Karpas-422 (cell line): ENCODE results near the gene UNC45A. TPM values are rescaled to one million over a fixed set of nuclear protein-coding genes. Genes with fewer than 3 reads are reported as not detected.
A peak's percentile ranks its signal among the peaks of the same experiment; 100 is the strongest.
"Not testable (repeated sequence)": the region's sequence is repeated elsewhere in the genome, so short reads cannot be mapped to it uniquely, and the experiment has no call there.

Experiments
- DNase-seq: peaks from one replicate; pipeline ENCODE4 v3.0.0-alpha.2; 2015
- H2AFZ ChIP-seq: fragments of 200-600 bp; sonication (generic); 2 replicates; pipeline ENCODE4 v1.6.1; 2014; ENCODE audit warnings: antibody characterized with exemption, low read length, mixed read lengths
- H3K27ac ChIP-seq: fragments of 200-600 bp; sonication (generic); 2 replicates; pipeline ENCODE4 v1.5.1; 2014; ENCODE audit warnings: mild to moderate bottlenecking, low read length, moderate library complexity
- H3K27me3 ChIP-seq: fragments of 200-600 bp; sonication (generic); 2 replicates; pipeline ENCODE4 v1.6.1; 2014; ENCODE audit warnings: low read length, mixed read lengths
- H3K36me3 ChIP-seq: fragments of 200-600 bp; sonication (generic); 2 replicates; pipeline ENCODE4 v1.6.1; 2014; ENCODE audit warnings: low read length, mixed read lengths; ENCODE audit not compliant: insufficient read depth
- H3K4me1 ChIP-seq: fragments of 200-600 bp; sonication (generic); 2 replicates; pipeline ENCODE4 v1.6.1; 2014; ENCODE audit warnings: mild to moderate bottlenecking, low read length, mixed read lengths
- H3K4me2 ChIP-seq: fragments of 200-600 bp; sonication (generic); 2 replicates; pipeline ENCODE4 v1.6.1; 2014; ENCODE audit warnings: low read length, low read depth, mild to moderate bottlenecking; ENCODE audit not compliant: poor library complexity, severe bottlenecking
- H3K4me3 ChIP-seq: fragments of 200-600 bp; sonication (generic); 2 replicates; pipeline ENCODE4 v1.5.1; 2014; ENCODE audit warnings: mild to moderate bottlenecking, antibody characterized with exemption, low read length, mixed read lengths
- H3K79me2 ChIP-seq: fragments of 200-600 bp; sonication (generic); 2 replicates; pipeline ENCODE4 v1.6.1; 2014; ENCODE audit warnings: mild to moderate bottlenecking, low read length, mixed read lengths
- H3K9ac ChIP-seq: fragments of 200-600 bp; sonication (generic); 2 replicates; pipeline ENCODE4 v1.6.0; 2014; ENCODE audit warnings: low read length
- H3K9me2 ChIP-seq: fragments of 200-600 bp; sonication (generic), shearing (Covaris generic); replicated peaks from 2 replicates; pipeline ENCODE4 v1.6.0; 2014; ENCODE audit warnings: mild to moderate bottlenecking, low read length, moderate library complexity; ENCODE audit not compliant: insufficient read depth
- H3K9me3 ChIP-seq: fragments of 300-700, 200-600 bp; sonication (generic); 2 replicates; pipeline ENCODE4 v1.6.1; 2014; ENCODE audit warnings: low read length, mixed read lengths
- H4K20me1 ChIP-seq: fragments of 200-600 bp; sonication (generic); 2 replicates; pipeline ENCODE4 v1.6.1; 2014; ENCODE audit warnings: mild to moderate bottlenecking, antibody characterized with exemption, low read length, low read depth; ENCODE audit not compliant: insufficient read depth
- total RNA-seq: library from RNA; depleted of rRNA; stranded (reverse); fragments of >200 nt; shearing (Covaris generic); gene quantifications from 2 replicates; pipeline ENCODE4 v1.2.3, GENCODE V29; 2014; ENCODE audit warnings: low replicate concordance

The UNC45A gene
- total RNA-seq, 1 experiment from 2014 or later = 25.1 TPM

DNA sequence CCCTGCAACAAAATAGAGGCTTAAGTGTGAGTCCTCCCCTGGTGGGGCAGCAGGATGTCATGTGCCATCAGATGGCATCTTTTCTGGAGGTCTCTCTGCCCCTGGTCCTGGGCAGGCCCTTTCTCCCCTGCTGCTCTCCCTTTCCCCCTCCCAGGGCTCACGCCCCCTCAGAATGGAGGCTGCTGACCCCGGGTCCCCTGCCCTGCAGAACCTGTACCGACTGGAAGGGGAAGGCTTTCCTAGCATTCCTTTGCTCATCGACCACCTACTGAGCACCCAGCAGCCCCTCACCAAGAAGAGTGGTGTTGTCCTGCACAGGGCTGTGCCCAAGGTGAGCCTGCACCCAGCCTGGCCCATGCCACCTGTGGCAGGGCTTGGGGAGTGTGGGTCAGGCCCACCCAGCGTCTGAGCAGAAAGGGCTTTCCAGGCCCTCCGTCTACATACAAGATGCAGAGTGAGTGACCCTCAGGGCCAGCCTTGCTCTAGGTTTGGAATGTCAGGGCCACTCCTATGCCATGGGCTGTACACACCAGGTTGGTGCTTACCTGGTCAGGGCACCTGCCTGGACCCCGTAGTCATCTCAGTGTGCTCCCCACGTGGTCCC is 43.6 kb upstream of the UNC45A start:
- no peaks in the 10 kb centered on the region for H3K9me2 ChIP-seq
- no peaks in the 10 kb centered on the region for H3K27me3 ChIP-seq
- H3K4me1 ChIP-seq = peaks cover 12% of the 10 kb centered on the region
- H3K4me3 ChIP-seq = no peak overlapping the region
- DNase-seq = no peak
- peaks cover 1% of the 10 kb centered on the region; the same call in 1 of the 2 replicates for H3K79me2 ChIP-seq
- no peak overlapping the region for H2AFZ ChIP-seq
- no peaks in the 10 kb centered on the region for H3K9me3 ChIP-seq
- H3K4me2 ChIP-seq = no peak overlapping the region
- no peaks in the 10 kb centered on the region for H4K20me1 ChIP-seq
- no peaks in the 10 kb centered on the region; the same call in 1 of the 2 replicates for H3K36me3 ChIP-seq
- no peak overlapping the region for H3K27ac ChIP-seq
- H3K9ac ChIP-seq = no peak overlapping the region

DNA sequence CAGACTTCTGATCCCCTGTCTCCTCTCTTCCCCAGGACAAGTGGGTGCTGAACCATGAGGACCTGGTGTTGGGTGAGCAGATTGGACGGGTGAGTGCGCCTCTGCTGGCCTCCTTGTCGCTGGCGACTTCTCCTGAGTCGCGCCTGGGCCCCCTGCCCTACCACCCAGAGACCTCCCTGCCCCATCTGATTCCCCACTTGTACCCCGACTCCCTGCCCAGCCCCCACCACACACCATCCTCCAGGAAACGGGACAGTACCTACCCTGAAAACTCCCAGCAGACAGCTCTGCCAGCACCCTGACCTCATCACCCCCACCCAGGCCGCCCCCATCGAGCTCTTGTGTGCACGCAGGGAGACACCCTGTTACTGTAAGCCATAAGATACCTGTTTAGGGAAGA is 43.1 kb upstream of the UNC45A start:
- DNase-seq = no peak
- Histone ChIP-seq H3K9me3 (no peaks in the 10 kb centered on the region), H2AFZ (no peak overlapping the region), H3K4me2 (no peak overlapping the region), H3K79me2 (no peaks in the 10 kb centered on the region), H4K20me1 (no peaks in the 10 kb centered on the region), H3K4me1 (peaks cover 10% of the 10 kb centered on the region), H3K27ac (no peak overlapping the region), H3K27me3 (no peaks in the 10 kb centered on the region), H3K36me3 (no peaks in the 10 kb centered on the region; the same call in 1 of the 2 replicates), H3K9me2 (no peaks in the 10 kb centered on the region), H3K4me3 (no peak overlapping the region), H3K9ac (no peak overlapping the region)

DNA sequence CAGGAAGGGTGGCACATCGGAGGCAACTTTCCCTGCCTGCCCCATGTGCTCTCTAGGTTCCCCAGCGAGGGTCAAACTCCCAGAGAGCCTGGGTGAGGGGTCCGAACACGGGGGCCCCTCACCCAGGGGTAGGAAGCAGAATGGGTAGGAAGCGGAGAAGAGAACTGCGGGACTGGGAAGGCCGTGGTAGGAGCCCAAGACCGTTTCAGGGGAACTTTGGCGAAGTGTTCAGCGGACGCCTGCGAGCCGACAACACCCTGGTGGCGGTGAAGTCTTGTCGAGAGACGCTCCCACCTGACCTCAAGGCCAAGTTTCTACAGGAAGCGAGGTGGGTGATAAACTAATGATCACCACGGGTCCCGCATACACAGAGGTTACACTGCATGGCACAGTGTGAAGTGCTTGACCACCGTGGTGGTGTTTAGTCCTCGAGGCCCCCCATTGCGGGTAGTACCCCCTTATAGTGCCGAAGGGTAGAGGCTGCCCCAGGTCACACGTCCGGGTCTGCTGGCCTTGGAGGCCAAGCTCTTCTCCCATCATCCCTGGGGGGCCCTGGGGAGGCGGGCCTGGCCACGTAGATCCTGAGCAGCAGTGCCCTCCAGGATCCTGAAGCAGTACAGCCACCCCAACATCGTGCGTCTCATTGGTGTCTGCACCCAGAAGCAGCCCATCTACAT is 42.4 kb upstream of the UNC45A start:
- Histone ChIP-seq H3K79me2 (no peaks in the 10 kb centered on the region), H3K9ac (no peak overlapping the region), H3K36me3 (no peaks in the 10 kb centered on the region; the same call in 1 of the 2 replicates), H3K9me2 (no peaks in the 10 kb centered on the region), H3K27me3 (no peaks in the 10 kb centered on the region), H3K4me1 (peaks cover 10% of the 10 kb centered on the region), H3K4me2 (no peak overlapping the region), H3K9me3 (no peaks in the 10 kb centered on the region), H4K20me1 (no peaks in the 10 kb centered on the region), H3K4me3 (peak overlapping the region; percentile 51; the same call in 1 of the 2 replicates), H3K27ac (no peak overlapping the region), H2AFZ (no peak overlapping the region)
- DNase-seq = no peak

- H3K4me2 ChIP-seq = peak overlapping the region; percentile 12
- no peaks in the 10 kb centered on the region for H3K9me2 ChIP-seq
- peak overlapping the region; percentile 51; the same call in 1 of the 2 replicates for H3K4me3 ChIP-seq
- peak overlapping the region; percentile 49 for H3K9ac ChIP-seq
- H2AFZ ChIP-seq = no peak overlapping the region
- H3K27ac ChIP-seq = no peak overlapping the region
- no peaks in the 10 kb centered on the region for H4K20me1 ChIP-seq
- H3K79me2 ChIP-seq = no peaks in the 10 kb centered on the region
- H3K27me3 ChIP-seq = no peaks in the 10 kb centered on the region
- H3K9me3 ChIP-seq = no peaks in the 10 kb centered on the region
- H3K4me1 ChIP-seq = peaks cover 10% of the 10 kb centered on the region
- H3K36me3 ChIP-seq = no peaks in the 10 kb centered on the region; the same call in 1 of the 2 replicates
- DNase-seq = no peak
Measured at GRCh38 chr15:90893175-90894090, 41.7 kb upstream of the UNC45A start.

DNA sequence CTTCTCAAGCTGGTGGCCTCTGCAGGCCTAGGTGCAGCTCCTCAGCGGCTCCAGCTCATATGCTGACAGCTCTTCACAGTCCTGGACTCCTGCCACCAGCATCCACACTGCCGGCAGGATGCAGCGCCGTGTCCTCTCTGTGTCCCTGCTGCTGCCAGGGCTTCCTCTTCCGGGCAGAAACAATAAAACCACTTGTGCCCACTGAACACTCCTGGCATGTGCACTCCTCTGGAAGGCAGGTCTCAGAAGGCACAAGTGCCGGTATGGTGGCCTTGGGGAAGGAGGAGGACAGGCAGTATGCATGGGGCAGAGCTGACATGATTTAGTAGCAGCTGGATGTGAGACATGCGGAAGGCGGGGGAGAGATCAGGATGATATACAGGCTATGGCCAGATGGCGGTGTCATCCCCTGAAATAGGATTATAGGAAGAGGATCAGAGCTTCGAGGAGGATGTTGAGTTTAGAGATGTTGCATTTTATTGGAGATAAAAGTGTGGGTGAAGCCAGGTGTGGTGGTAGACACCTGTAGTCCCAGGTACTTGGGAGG is 39.4 kb upstream of the UNC45A start:
- H4K20me1 ChIP-seq = no peaks in the 10 kb centered on the region
- no peaks in the 10 kb centered on the region; the same call in 1 of the 2 replicates for H3K36me3 ChIP-seq
- H3K27me3 ChIP-seq = no peaks in the 10 kb centered on the region
- no peak overlapping the region for H3K4me3 ChIP-seq
- H3K27ac ChIP-seq = no peak overlapping the region
- H2AFZ ChIP-seq = no peak overlapping the region
- H3K9ac ChIP-seq = no peak overlapping the region
- no peak for DNase-seq
- H3K4me1 ChIP-seq = no peaks in the 10 kb centered on the region
- no peaks in the 10 kb centered on the region for H3K79me2 ChIP-seq
- no peak overlapping the region for H3K4me2 ChIP-seq
- no peaks in the 10 kb centered on the region for H3K9me2 ChIP-seq
- H3K9me3 ChIP-seq = no peaks in the 10 kb centered on the region

GRCh38 chr15:90897131-90897655 is 37.9 kb upstream of the UNC45A start:
- not testable (repeated sequence) for H4K20me1 ChIP-seq
- peak; percentile 52 for DNase-seq

DNA sequence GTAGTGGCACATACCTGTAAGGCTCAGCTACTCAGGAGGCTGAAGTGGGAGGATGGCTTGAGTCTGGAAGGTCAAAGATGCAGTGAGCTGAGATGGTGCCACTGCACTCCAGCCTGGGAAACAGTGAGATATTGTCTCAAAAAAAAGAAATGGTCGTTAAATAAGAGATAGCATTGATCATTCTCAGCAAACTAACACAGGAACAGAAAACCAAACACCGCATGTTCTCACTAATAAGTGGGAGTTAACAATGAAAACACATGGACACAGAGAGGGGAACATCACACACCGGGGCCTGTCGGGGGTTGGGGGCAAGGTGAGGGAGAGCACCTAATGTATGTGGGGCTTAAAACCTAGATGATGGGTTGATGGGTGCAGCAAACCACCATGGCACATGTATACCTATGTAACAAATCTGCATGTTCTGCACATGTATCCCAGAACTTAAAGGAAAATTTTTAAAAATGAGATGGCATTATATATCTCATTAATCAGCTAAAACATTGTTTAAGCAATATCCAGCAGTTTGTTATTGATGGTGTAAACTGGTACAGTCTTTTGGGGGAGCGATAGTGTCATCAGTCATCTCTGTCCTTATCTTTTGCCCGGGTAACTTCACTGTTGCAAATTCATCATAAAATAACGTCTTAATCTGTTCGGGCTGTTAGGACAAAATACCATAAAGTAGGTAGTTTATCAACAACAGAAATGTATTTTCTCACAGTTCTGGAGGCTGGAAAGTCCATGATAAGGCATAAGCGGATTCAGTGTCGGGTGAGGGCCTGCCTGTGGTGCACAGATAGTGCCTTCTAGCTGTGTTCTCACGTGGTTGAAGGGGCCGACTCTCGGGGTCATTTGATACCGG is 33.7 kb upstream of the UNC45A start:
- no peaks in the 10 kb centered on the region for H3K27me3 ChIP-seq
- no peaks in the 10 kb centered on the region for H4K20me1 ChIP-seq
- H3K4me3 ChIP-seq = peak overlapping the region; percentile 75
- H3K4me2 ChIP-seq = peak overlapping the region; percentile 89
- H3K79me2 ChIP-seq = peaks cover 5% of the 10 kb centered on the region; the same call in 1 of the 2 replicates
- H3K4me1 ChIP-seq = peaks cover 20% of the 10 kb centered on the region
- 0 out of 2 replicates have a peak, but pooled peaks cover 6% of the 10 kb centered on the region for H3K36me3 ChIP-seq
- H3K9me2 ChIP-seq = no peaks in the 10 kb centered on the region
- DNase-seq = peak; percentile 77
- peak overlapping the region; percentile 47; the same call in 1 of the 2 replicates for H2AFZ ChIP-seq
- H3K9ac ChIP-seq = peak overlapping the region; percentile 81
- H3K27ac ChIP-seq = peak overlapping the region; percentile 65
- H3K9me3 ChIP-seq = no peaks in the 10 kb centered on the region

More at GRCh38 chr15:90897131-90897655, 37.9 kb upstream of the UNC45A start:
- H3K27me3 ChIP-seq, H3K4me3 ChIP-seq, H3K36me3 ChIP-seq, H3K79me2 ChIP-seq, H3K9ac ChIP-seq, H3K27ac ChIP-seq, H3K4me2 ChIP-seq, H3K9me3 ChIP-seq, H2AFZ ChIP-seq, H3K9me2 ChIP-seq: not testable (repeated sequence)
- peaks cover 11% of the 10 kb centered on the region for H3K4me1 ChIP-seq
